H9 (cell line): ENCODE results near the gene AREG. TPM values are rescaled to one million over a fixed set of nuclear protein-coding genes. Genes with fewer than 3 reads are reported as not detected.

ENCODE experiments used
- DNase-seq: peaks from one replicate; pipeline ENCODE4 v3.0.0-alpha.2; 2017
- H2AFZ ChIP-seq: one replicate; pipeline ENCODE4 v1.6.1; 2013; ENCODE audit warnings: mild to moderate bottlenecking, low read length, control low read depth, moderate library complexity
- H2AK5ac ChIP-seq: 2 replicates; pipeline ENCODE4 v1.6.1; 2013; ENCODE audit warnings: low read length, control low read depth, mixed read lengths; ENCODE audit not compliant: insufficient read length
- H2BK120ac ChIP-seq: one replicate; pipeline ENCODE4 v1.6.1; 2013; ENCODE audit warnings: low read depth, mild to moderate bottlenecking, low read length, control low read depth, inconsistent platforms; ENCODE audit not compliant: poor library complexity, severe bottlenecking
- H2BK12ac ChIP-seq: 2 replicates; pipeline ENCODE4 v1.6.1; 2013; ENCODE audit warnings: low read length, control low read depth, mixed read lengths, low read depth; ENCODE audit not compliant: insufficient read length
- H2BK15ac ChIP-seq: 2 replicates; pipeline ENCODE4 v1.6.1; 2013; ENCODE audit warnings: low read depth, low read length, control low read depth
- H2BK20ac ChIP-seq: one replicate; pipeline ENCODE4 v1.6.1; 2013; ENCODE audit warnings: low read depth, mild to moderate bottlenecking, low read length, control low read depth, inconsistent platforms; ENCODE audit not compliant: poor library complexity, severe bottlenecking
- H2BK5ac ChIP-seq: 2 replicates; pipeline ENCODE4 v1.6.1; 2013; ENCODE audit warnings: low read length, control low read depth, mixed read lengths; ENCODE audit not compliant: insufficient read length
- H3K14ac ChIP-seq: 2 replicates; pipeline ENCODE4 v1.6.1; 2013; ENCODE audit warnings: low read length, control low read depth; ENCODE audit not compliant: insufficient read depth
- H3K18ac ChIP-seq: 2 replicates; pipeline ENCODE4 v1.6.1; 2013; ENCODE audit warnings: low read depth, mild to moderate bottlenecking, mixed read lengths, low read length, control low read depth; ENCODE audit not compliant: insufficient read length
- H3K23ac ChIP-seq: 2 replicates; pipeline ENCODE4 v1.6.1; 2013; ENCODE audit warnings: low read length, control low read depth, mixed read lengths, low read depth; ENCODE audit not compliant: insufficient read length
- H3K23me2 ChIP-seq: 2 replicates; pipeline ENCODE4 v1.6.1; 2013; ENCODE audit warnings: low read depth, mild to moderate bottlenecking, mixed read lengths, low read length, control low read depth; ENCODE audit not compliant: insufficient read length, poor library complexity, severe bottlenecking
- H3K27ac ChIP-seq: 2 replicates; pipeline ENCODE4 v1.5.1; 2013; ENCODE audit warnings: low read length, control low read depth, mixed read lengths, low read depth; ENCODE audit not compliant: insufficient read length
- H3K27me3 ChIP-seq: 2 replicates; pipeline ENCODE4 v1.6.1; 2013; ENCODE audit warnings: low read length, control low read depth, inconsistent platforms; ENCODE audit not compliant: insufficient read depth
- H3K4ac ChIP-seq: 2 replicates; pipeline ENCODE4 v1.6.1; 2013; ENCODE audit warnings: low read depth, mild to moderate bottlenecking, control low read depth, inconsistent platforms, low read length, moderate library complexity
- H3K4me1 ChIP-seq: 2 replicates; pipeline ENCODE4 v1.6.1; 2013; ENCODE audit warnings: low read length, control low read depth, inconsistent platforms; ENCODE audit not compliant: insufficient read depth
- H3K4me2 ChIP-seq: 2 replicates; pipeline ENCODE4 v1.6.1; 2013; ENCODE audit warnings: low read length, control low read depth, mixed read lengths; ENCODE audit not compliant: insufficient read length, insufficient read depth
- H3K56ac ChIP-seq: 2 replicates; pipeline ENCODE4 v1.6.1; 2013; ENCODE audit warnings: low read depth, mild to moderate bottlenecking, mixed read lengths, low read length, control low read depth; ENCODE audit not compliant: insufficient read length
- H3K79me1 ChIP-seq: 2 replicates; pipeline ENCODE4 v1.6.1; 2013; ENCODE audit warnings: low read depth, mild to moderate bottlenecking, moderate library complexity, low read length, control low read depth, inconsistent platforms; ENCODE audit not compliant: insufficient read depth, poor library complexity, severe bottlenecking
- H3K79me2 ChIP-seq: 2 replicates; pipeline ENCODE4 v1.6.1; 2013; ENCODE audit warnings: low read length, control low read depth, inconsistent platforms; ENCODE audit not compliant: insufficient read depth
- H3K9ac ChIP-seq: 2 replicates; pipeline ENCODE4 v1.6.1; 2013; ENCODE audit warnings: low read length, control low read depth, mixed read lengths; ENCODE audit not compliant: insufficient read length; ENCODE audit errors: extremely low read depth
- H3K9me3 ChIP-seq: one replicate; pipeline ENCODE4 v1.6.1; 2013; ENCODE audit warnings: low read depth, low read length, inconsistent platforms; ENCODE audit not compliant: control insufficient read depth
- H3T11ph ChIP-seq: one replicate; pipeline ENCODE4 v1.6.1; 2013; ENCODE audit warnings: mild to moderate bottlenecking, low read length, control low read depth, inconsistent platforms
- H4K20me1 ChIP-seq: one replicate; pipeline ENCODE4 v1.6.1; 2013; ENCODE audit not compliant: control insufficient read depth, insufficient read length, insufficient read depth
- H4K5ac ChIP-seq: 2 replicates; pipeline ENCODE4 v1.6.1; 2013; ENCODE audit warnings: low read depth, mild to moderate bottlenecking, mixed read lengths, low read length, control low read depth; ENCODE audit not compliant: insufficient read length
- H4K8ac ChIP-seq: replicated peaks from 2 replicates; pipeline ENCODE4 v1.6.1; 2013; ENCODE audit warnings: low read length, control low read depth, mixed read lengths, low read depth; ENCODE audit not compliant: insufficient read length
- H4K91ac ChIP-seq: 2 replicates; pipeline ENCODE4 v1.6.1; 2013; ENCODE audit warnings: low read depth, mild to moderate bottlenecking, moderate library complexity, mixed read lengths, low read length, control low read depth; ENCODE audit not compliant: insufficient read length
- H3K27ac Mint-ChIP-seq, 3 experiments: 2 replicates in 2 of 3; 3 replicates in 1 of 3; pipeline ENCODE4 v1.8.0; 2020 to 2021; ENCODE audit warnings: mixed read lengths in 3 of 3, mild to moderate bottlenecking in 1 of 3, moderate library complexity in 1 of 3
- H3K27me3 Mint-ChIP-seq: 2 replicates; pipeline ENCODE4 v1.8.0; 2021; ENCODE audit warnings: low read depth, mild to moderate bottlenecking, moderate library complexity, mixed read lengths
- H3K36me3 Mint-ChIP-seq, 3 experiments: 2 replicates in 2 of 3; 3 replicates in 1 of 3; pipeline ENCODE4 v1.8.0; 2020 to 2021; ENCODE audit warnings: low read depth in 3 of 3, mixed read lengths in 3 of 3; ENCODE audit not compliant: insufficient read depth in 1 of 3
- H3K4me1 Mint-ChIP-seq, 2 experiments: 2 replicates each; pipeline ENCODE4 v1.8.0; 2020; ENCODE audit warnings: mixed read lengths in 2 of 2
- H3K4me3 Mint-ChIP-seq, 2 experiments: 2 replicates in 1 of 2; 3 replicates in 1 of 2; pipeline ENCODE4 v1.8.0; 2020 to 2021; ENCODE audit warnings: mild to moderate bottlenecking in 2 of 2, mixed read lengths in 2 of 2, moderate library complexity in 1 of 2
- H3K9me3 Mint-ChIP-seq, 2 experiments: 2 replicates in 1 of 2; 3 replicates in 1 of 2; pipeline ENCODE4 v1.8.0; 2020; ENCODE audit warnings: mild to moderate bottlenecking in 2 of 2, mixed read lengths in 2 of 2, moderate library complexity in 1 of 2
- WGBS: extraction: QIAGEN DNeasy Blood & Tissue Kit; methylation state at CpG from one replicate; pipeline ENCODE4 v1.1.7; 2013; ENCODE audit warnings: missing lambda C conversion rate, low lambda C conversion rate, mixed read lengths; ENCODE audit not compliant: insufficient read length; ENCODE audit errors: extremely low coverage; 5-methylcytosine and 5-hydroxymethylcytosine counted together
- total RNA-seq: library from RNA; stranded (reverse); gene quantifications from 2 replicates; pipeline ENCODE4 v1.2.1, GENCODE V29; 2021
- TF ChIP-seq, protein P1 (sequence below): fragments of 200-600 bp; sonication (generic); conservative IDR thresholded peaks from 3 replicates; pipeline ENCODE4 v1.8.0; 2021; ENCODE audit warnings: antibody characterized with exemption, mild to moderate bottlenecking

The AREG gene
- total RNA-seq, 1 experiment from 2014 or later, result 0.28 TPM

DNA sequence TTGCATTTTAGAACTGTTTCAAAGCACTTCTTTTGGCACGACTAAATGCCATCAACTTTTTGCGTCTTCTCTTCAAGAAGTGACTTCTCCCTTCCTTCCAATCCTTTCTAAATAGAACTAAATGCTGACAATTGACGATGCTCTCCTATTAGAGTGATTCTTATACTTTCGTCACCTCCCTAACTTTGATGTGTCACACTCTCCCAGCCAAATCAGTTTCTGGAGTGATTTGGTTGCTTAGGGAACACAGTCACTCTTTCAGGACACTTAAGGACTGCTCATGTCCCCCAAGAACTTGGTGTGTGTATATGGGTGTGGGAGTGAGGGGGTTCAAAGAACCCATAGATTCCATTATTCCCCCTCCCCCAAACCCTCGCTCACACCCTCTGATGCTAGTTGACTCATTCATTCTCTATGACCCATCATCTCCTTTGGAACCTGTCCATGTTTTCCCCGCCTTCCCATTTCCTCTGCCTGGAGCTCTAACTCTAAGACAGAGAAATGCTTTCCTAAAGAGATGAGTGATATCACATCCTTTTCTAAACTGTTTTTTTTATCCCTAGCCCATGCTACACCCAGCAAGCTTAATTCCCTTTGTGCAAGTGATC lies 26.8 kb upstream of the AREG start:
- no peak overlapping the region for H2BK15ac ChIP-seq
- H3K23ac ChIP-seq, result no peak overlapping the region
- H2BK12ac ChIP-seq, result no peak overlapping the region
- peaks cover 7% of the 10 kb centered on the region in 2 experiments; a peak in 4 of 5 replicates for H3K9me3 Mint-ChIP-seq
- no peaks in the 10 kb centered on the region for H4K20me1 ChIP-seq
- no peak for DNase-seq
- H3K4ac ChIP-seq, result no peak overlapping the region
- H3K27me3 ChIP-seq, result no peaks in the 10 kb centered on the region
- H4K8ac ChIP-seq, result no peak overlapping the region
- no peak overlapping the region for H3K27ac Mint-ChIP-seq
- no peak overlapping the region for H3K4me3 Mint-ChIP-seq
- no peaks in the 10 kb centered on the region for H3K23me2 ChIP-seq
- no peak overlapping the region for H3K9ac ChIP-seq
- H2BK120ac ChIP-seq, result no peak overlapping the region
- TF ChIP-seq, protein P1, sequence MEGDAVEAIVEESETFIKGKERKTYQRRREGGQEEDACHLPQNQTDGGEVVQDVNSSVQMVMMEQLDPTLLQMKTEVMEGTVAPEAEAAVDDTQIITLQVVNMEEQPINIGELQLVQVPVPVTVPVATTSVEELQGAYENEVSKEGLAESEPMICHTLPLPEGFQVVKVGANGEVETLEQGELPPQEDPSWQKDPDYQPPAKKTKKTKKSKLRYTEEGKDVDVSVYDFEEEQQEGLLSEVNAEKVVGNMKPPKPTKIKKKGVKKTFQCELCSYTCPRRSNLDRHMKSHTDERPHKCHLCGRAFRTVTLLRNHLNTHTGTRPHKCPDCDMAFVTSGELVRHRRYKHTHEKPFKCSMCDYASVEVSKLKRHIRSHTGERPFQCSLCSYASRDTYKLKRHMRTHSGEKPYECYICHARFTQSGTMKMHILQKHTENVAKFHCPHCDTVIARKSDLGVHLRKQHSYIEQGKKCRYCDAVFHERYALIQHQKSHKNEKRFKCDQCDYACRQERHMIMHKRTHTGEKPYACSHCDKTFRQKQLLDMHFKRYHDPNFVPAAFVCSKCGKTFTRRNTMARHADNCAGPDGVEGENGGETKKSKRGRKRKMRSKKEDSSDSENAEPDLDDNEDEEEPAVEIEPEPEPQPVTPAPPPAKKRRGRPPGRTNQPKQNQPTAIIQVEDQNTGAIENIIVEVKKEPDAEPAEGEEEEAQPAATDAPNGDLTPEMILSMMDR, result no peak
- H3K79me1 ChIP-seq, result no peaks in the 10 kb centered on the region
- no peak overlapping the region for H3K56ac ChIP-seq
- no peak overlapping the region for H3K14ac ChIP-seq
- H4K91ac ChIP-seq, result no peak overlapping the region
- no peak overlapping the region for H3K27ac ChIP-seq
- H3T11ph ChIP-seq, result no peak overlapping the region
- H2AK5ac ChIP-seq, result no peak overlapping the region
- no peak overlapping the region for H2BK5ac ChIP-seq
- H3K4me1 ChIP-seq, result no peaks in the 10 kb centered on the region
- peaks cover 2% of the 10 kb centered on the region in 2 experiments; a peak in 3 of 4 replicates for H3K4me1 Mint-ChIP-seq
- H3K18ac ChIP-seq, result no peak overlapping the region
- H3K27me3 Mint-ChIP-seq, result no peaks in the 10 kb centered on the region; the same call in 1 of the 2 replicates
- no CpG with 5 or more reads among the region's 6 CpGs for WGBS
- H2BK20ac ChIP-seq, result no peak overlapping the region
- no peak overlapping the region for H3K4me2 ChIP-seq
- no peak overlapping the region for H4K5ac ChIP-seq
- H3K79me2 ChIP-seq, result no peaks in the 10 kb centered on the region
- no peak overlapping the region for H2AFZ ChIP-seq
- peaks cover 0 to 1% (median 0%) of the 10 kb centered on the region in 3 experiments; a peak in 1 of 7 replicates for H3K36me3 Mint-ChIP-seq
- H3K9me3 ChIP-seq, result no peaks in the 10 kb centered on the region
